Activated T-cell treated with anti-CD3 and anti-CD28 coated beads for 24 hours (primary cell): ENCODE results near the gene ATAD3B.
"Not testable (repeated sequence)": the region's sequence is repeated elsewhere in the genome, so short reads cannot be mapped to it uniquely, and the experiment has no call there.

ENCODE experiments used
- DNase-seq: peaks from one replicate; pipeline ENCODE4 v3.0.0-alpha.2; 2020; ENCODE audit warnings: low read depth

ATAD3B gene

DNA sequence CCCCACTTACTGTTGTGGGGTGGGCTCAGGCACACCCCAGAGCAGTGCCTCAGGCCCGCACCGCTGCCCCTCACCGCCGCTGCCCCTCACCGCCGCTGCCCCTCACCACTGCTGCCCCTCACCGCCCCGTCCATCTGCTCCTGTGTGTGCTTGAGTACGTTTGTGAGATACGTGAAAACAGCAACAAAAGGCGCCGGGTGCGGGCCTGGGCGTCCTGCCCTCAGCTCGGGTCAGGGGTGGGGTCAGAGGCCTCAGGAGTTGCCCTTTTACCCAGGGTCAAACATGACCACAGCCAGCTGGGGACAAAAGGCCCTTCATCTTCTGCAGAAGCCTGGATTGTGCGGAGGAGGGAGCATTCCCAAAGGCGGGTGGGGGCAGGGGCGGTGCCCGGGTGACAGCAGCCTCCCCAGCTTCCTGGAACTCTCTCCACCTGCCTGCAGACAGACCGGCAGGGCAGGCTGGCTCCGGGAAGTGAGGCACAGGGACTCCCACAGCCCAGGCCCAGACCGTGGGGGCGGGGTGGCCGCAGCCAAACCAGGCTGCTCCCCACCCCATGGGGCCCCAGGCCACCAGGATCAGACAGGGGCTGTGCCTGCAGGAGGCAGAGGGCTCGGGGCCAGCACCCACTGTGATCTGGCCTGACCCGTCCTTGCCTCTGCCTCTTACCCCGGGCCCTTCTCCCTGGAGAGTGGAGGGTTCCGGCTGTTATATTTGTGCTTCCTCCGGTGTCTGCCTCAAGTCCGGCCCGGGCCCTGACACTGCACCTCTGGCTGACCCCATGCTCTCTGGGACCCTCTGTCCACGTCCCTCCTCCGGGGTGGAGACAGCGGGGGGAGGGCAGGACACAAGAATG is 38.4 kb upstream of the ATAD3B start:
- DNase-seq: no peak

DNA sequence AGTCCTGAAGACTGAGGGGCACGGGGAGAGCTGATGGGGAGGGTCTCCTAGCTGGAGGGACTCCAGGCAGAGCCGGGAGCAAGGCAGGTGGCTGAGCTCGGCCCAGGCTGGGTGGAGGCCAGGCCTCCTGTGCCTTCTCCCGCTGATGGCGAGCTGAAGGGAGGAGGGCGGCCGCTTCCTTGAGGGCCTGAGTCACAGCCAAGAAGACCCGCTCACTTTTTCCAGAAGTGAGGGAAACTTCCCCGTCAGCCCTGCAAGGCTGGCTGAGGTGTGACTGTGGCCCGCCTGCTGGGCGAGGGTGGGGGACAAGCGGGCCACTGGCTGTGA is 37.8 kb upstream of the ATAD3B start:
- DNase-seq: peak; percentile 57

DNA sequence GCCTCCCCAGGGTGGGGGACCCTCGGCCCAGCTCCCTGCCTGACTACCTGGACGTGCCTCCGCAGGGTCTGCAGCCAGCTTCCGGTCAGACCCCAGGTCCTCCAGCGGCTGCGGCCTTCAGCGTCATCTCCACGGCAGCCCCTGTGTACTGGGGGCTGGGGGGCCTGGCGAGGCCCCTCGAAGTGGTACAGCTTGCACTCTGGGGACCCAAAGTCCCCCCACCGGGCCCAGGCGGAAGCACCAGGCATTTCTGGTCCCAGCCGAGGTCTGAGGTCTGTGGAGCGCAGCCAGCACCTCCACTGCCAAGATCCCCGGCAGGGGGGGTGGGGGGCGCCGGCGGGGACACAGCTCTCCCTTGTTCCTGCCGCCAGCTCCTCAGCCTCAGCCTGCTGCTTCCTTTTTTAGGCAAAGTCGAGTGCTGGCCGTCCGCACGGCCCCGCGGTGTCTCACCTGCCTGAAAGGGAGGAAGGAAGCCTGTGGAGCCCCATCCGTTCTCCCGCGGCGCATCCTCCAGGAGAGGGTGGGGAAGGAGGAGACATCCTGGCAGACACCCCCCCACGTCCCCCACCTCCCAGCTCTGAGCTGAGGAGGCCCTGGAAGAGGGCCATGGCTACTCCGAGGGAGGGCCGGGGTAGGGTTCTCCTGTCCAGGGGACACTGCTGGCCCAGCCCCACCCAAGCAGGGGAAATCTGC is 37.3 kb upstream of the ATAD3B start:
- no peak for DNase-seq

DNA sequence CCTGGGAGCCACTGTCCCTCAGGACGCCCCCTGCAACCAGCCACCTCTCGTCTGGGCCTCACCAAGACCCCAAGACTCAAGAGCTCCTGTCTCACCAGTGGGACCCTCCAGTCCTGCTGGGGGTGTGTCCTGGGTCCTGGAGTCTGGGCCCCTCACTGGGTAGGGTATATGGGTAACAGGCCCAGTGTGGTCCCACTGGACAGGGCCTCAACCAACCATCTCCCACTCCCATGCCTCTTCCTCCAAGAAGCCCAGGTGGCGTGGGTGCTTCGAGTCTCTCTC is 36.8 kb upstream of the ATAD3B start:
- DNase-seq: no peak

DNA sequence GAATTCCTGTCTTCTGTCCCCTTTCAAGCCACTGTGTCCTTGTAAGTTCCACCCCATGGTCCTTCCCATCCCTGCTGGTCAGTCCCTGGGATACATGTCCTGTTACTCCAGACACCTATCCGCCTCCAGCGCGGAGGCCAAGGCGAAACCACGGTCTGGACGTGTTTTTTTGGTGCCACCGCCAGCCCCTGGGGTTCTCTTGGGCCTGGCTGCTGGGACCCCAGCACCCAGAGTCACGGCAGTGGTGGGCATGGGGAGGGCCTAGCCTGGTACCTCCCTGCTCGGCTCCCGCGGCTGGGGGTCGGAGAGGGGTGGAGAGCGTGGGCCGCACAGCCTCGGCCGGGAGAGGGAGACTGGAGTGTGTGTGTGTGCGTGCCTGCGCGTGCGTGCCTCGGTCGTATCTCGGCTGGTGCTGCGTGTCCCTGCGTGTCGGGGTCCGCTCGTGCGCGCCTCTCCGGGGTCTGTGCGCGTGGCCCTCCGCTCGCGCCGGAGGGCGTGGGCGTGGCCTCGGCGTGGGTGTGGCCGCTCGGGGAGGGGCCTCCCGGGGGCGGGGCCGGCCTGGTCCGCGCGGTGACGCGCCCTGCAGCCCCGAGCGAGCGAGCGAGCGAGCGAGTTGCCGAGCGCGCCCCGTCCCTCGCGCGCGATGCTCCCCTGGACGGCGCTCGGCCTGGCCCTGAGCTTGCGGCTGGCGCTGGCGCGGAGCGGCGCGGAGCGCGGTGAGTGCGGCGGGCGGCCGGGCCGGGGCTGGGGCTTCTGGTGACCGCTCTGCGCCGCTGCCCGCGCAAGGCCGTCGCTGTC is 36.3 kb upstream of the ATAD3B start, which contains the start of gene VWA1:
Gene VWA1, plus strand, starts transcription at position 585 of the 798 bp plus-strand sequence. Its CDS starts 59 bp downstream, at position 644.
- DNase-seq: peak; percentile 61

DNA sequence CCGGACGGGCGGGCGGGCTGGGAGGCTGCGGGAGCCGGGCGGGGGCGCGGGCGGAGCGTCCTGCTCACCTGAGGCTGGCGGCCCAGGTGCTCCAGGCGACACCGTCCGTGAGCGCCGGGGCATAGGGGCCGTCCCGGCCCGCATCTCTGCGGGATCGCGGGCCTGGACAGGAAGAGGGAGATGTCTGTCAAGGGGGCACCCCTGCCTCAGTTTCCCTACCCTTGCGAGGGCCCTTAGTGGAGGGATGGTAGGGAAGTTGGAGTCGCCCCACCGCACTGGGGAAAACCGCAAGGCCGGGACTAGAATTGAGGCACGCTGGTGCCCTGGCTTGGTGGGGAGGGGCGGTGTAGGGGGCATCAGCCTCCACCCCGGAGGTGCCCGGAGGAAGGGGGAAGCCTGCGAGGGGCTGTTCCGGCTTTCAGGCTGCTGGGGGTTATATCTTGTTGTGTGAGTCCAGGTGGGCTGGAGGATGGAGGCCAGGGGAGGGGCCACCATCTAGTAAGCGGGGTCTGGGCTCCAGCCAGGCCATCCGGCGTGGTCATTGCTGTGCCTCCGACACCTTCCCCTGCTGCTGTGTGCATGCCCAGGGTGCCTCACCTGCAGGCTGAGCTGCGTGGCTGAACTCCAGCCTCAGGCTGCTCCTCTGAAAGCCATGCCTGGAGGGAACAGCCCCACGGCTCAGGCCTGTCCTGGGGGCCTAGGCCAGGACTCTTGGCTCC is 35.5 kb upstream of the ATAD3B start:
- DNase-seq: no peak

DNA sequence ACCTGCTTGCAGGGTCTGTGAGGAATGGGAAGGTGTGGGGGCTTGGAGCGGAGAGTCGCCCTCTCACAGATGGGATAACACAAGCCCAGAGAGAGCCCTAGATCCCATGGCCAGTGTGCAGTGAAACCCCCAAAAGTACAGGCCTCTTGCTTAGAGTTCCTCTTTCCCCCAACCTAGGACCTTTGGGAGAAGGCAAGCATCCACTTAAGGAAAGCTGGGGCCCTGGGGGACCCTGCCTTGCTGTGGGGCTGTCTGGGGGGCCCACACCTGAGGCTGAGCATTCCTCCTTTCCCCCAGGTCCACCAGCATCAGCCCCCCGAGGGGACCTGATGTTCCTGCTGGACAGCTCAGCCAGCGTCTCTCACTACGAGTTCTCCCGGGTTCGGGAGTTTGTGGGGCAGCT is 34.9 kb upstream of the ATAD3B start:
- DNase-seq: no peak

DNA sequence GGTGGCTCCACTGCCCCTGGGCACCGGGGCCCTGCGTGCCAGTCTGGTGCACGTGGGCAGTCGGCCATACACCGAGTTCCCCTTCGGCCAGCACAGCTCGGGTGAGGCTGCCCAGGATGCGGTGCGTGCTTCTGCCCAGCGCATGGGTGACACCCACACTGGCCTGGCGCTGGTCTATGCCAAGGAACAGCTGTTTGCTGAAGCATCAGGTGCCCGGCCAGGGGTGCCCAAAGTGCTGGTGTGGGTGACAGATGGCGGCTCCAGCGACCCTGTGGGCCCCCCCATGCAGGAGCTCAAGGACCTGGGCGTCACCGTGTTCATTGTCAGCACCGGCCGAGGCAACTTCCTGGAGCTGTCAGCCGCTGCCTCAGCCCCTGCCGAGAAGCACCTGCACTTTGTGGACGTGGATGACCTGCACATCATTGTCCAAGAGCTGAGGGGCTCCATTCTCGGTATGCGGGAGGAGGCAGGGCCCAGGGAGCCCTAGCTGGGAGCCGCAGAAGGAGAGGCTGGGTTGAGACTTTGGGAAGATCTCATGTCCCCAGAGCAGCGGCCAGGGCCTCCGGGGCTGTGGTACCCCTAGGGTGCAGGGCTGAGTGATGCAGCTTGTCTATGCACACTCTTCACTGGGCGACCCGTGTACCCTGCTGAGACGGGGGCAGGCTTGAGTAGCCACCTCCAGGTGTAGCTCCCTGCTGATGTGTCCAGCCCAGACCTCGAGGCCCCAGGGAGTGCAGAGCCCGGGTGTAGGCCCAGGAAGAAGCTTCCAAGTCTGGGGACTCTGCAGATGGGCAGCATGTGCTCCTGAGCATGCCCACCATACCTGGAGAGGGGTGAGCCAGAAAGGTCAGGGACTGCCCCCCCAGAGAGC is 34.3 kb upstream of the ATAD3B start:
- DNase-seq: no peak

DNA sequence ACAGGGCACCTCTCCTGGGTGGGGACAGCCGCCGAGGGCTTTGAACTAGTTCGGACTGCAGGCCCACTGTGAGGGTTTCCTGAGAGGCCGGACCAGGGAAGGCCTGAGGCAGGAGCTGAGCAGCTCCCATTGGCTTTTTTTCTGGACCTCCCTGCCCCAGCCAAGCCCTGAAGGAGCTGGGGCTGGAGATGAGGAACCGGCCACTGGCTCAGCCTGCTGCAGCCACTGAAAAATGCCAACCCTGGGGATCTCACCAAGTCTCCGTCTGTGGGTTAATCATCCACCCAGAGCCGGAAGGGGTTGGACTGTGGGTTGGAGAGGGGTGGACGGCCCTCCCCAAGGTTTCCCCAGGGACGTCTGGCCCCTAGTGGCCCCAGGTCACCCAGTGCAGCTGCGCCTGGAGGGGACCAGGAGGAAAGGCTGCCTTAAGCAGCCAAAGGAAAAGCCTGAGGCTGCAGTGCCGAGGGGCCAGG is 33.6 kb upstream of the ATAD3B start:
- DNase-seq: no peak

DNA sequence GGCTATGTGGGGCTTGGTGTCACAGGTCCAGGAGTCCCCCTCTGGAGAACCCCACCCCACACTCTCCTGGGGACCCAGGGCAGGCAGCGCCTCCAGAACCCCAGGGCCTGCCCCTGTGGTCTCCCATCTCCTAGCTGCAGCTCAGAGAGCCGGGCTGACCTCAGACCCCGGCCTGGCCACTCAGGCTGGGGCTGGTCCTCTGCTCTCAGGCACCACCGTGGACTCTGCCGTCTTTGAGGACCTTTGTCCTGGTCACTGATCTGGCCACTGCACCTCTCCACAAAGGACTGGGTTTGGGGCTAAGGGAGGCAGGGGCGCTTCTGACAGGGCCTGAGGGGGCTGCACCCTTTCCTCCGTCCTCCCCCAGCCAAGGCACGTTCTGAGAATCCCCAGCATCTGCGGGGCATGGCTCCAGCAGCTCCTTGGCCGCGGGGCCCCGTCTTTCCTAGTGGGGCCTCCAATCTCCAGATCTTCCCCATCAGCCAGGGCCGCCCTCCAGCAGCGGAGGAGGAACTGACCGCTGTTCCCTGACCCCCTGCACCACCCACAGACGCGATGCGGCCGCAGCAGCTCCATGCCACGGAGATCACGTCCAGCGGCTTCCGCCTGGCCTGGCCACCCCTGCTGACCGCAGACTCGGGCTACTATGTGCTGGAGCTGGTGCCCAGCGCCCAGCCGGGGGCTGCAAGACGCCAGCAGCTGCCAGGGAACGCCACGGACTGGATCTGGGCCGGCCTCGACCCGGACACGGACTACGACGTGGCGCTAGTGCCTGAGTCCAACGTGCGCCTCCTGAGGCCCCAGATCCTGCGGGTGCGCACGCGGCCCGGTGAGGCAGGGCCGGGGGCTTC is 32.8 kb upstream of the ATAD3B start:
- no peak for DNase-seq

DNA sequence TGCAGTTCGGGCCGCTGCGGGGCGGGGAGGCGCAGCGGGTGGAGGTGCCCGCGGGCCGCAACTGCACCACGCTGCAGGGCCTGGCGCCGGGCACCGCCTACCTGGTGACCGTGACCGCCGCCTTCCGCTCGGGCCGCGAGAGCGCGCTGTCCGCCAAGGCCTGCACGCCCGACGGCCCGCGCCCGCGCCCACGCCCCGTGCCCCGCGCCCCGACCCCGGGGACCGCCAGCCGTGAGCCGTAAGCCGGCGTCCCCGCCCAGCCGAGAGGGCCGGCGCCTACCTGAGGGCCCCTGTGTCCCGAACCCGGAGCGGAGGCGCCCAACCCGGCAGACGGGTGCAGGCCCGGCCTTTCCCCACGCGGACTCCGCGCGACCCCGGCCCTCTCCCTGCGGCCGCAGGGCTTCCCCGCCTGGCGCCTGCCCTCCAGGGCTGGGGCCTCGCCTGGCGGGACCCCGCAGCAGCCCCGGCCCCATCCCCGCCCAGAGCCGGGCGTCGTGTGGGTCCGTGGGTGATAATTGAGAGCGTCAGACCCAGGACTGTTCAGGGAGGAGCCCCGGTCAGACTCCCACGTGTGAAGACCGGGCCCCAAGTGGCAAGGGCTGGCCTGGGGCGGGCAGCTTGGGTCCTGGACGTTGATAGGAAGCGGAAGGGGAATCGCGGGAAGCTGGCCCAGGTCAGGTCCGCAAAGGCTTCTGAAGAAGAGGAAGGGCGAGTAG is 31.9 kb upstream of the ATAD3B start:
- no peak for DNase-seq

DNA sequence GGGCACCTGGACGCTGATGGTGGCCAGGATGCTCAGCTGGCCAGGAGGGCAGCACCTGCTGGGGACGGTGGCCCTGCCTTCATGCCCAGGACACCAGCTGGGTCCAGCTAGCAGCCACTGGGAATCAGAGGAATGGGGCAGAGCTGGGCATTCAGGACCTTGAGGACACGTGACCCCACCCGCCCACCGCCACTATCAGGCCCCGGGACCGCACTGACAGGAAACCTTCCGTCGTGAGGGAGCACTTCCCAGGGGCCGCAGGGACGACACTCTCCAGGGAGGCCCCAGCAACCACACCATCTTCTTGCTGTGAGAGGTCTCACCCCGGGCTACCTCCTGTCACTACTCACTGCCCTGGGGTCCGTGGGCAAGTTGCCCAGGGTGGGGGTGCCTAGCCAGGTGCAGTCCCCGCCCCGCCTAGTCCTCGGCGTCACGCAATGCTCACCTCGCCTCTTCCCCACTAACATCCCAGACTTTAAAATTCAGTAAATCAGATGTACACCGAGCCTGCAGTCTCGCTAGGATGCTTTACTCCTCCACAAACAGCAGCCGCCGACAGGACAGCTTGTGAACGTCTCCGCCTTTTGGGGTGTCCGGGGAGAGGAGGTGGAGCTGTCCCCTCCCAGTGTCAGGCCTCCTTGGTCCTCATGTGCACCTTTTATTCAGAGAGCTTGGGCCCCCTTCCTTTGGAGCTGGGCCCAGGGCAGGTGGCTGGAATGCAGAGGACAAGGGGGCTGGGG is 31.1 kb upstream of the ATAD3B start:
- no peak for DNase-seq

DNA sequence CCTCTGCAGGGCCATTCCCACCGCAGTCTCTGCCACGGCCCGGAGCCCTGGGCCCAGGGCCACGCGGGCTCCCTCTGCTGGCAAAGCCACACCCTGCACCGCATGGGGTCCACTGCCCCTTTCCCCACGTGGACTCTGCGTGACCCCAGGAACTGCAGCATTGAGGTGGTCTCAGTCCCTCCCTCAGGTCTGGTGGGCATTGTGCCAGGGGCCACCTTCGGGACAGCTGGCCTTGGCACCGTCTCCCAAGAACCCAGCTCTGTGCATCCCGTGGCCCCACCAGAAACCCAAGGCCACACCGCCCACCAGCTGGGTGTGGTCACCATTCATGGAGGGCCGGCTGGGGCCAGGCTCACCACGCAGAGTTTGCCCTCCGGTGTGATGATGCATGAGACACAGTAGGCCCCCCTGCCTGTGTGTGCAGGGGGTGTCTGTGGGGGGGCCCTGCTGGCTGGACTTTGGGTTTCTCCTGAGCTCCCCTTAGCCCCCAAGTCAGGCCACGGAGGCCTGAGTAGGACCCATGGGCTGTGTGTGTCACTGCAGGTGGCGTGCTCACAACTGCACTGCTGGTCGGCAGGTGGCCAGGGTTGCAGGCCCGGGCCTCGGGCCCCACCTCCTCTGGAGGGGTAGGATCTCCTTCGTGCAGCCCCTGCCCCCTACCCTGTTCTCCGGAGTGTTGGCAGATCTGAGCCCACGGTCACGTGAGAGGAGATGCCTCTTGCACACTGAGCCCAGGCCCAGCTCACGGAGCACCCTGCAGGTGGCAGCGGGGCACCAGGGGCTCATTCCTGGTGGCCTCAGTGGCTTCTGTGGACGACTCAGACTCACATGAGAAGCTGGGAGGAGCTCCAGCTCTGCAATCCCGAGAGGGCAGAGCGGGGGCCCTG is 30.3 kb upstream of the ATAD3B start:
- peak; percentile 44 for DNase-seq

DNA sequence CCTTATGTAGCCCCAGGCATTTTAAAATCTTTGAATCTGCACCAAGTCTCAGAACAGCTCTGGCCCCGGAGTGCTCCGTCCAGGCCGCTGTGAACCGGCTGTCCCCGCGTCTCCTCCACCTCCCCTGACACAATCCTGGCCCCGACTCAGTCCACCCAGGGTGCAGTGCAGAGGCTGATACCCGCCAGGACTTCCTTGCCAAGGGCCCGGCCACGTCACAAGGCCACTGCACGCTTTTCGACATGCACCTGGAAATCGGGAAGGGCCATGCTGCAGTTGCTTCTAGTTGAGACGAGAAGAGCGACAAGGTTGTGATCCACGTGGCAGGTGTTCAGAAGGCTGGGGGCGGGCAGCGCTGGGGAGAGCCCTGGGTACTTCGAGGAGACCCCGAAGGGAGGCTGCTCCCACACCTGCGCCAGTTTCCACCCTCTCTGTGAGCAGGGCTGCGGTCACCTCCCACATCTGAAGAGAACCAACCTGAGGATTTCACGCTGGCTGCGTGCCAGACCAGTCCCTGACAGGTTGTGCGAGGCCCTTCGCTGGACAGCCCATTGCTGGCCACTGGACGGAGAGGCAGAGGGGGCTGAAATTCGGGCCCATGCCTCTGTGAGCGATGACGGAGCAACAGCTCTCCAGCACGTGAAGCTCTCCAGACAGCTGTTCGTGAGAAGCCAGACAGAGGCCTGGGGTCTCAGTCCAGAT is 29.3 kb upstream of the ATAD3B start:
- DNase-seq: no peak

DNA sequence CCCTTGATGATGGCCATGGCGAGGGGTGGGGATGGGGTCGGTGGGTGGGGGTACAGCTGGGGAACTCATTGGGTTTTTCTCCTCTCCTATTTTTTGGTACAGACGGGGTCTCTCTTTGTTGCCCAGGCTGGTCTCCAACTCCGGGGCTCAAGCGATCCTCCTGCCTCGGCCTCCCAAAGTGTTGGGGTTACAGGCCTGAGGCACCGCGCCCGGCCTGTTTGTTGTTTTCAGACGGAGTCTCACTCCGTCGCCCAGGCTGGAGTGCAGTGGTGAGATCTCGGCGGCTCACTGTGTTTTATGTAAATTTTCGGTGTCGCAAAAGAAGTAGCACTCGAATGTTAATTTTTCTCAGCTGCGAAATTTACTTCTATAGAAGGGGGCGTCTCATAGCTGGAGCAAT is 24.9 kb upstream of the ATAD3B start:
- not testable (repeated sequence) for DNase-seq

DNA sequence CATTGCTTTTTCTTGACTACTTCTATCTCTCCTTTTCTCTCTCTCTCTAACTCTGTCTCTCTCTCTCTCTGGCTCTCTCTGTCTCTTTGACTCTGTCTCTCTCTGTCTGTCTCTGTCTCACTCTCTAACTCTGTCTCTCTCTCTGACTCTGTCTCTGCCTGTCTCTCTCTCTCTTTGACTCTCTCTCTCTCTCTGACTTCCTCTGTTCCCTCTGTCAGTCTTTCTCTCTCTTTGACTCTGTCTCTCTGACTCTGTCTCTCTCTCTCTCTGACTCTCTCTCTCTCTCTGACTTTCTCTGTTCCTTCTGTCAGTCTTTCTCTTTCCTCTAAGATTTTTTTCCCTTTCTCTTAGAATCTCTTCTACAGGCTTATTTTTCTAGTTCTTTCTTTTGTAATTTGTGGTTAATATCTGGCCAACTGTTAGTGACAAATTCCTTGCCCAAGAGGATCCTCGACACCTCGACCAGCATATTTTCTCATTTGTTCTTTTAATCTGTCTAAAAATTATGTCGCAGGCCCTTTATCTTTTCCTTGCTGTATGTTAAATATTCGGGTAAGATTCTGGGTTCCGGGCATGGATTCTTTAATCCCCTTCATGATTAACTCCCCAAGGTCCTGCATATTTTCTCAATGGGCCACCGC is 22.3 kb upstream of the ATAD3B start, which contains the start of gene ATAD3C:
Gene ATAD3C, plus strand, starts transcription at position 591 of the 641 bp plus-strand sequence. CDS start 995 bp downstream, outside the sequence.
- no peak for DNase-seq
